COLO668 (cell line): ENCODE data around the gene KLHL7.
"Not testable (repeated sequence)": the region's sequence is repeated elsewhere in the genome, so short reads cannot be mapped to it uniquely, and the experiment has no call there.

ENCODE experiments used
- DNase-seq: peaks from one replicate; lab custom pipeline; 2025; ENCODE audit not compliant: unreplicated experiment; lab: John Stamatoyannopoulos, UW

Gene KLHL7

DNA sequence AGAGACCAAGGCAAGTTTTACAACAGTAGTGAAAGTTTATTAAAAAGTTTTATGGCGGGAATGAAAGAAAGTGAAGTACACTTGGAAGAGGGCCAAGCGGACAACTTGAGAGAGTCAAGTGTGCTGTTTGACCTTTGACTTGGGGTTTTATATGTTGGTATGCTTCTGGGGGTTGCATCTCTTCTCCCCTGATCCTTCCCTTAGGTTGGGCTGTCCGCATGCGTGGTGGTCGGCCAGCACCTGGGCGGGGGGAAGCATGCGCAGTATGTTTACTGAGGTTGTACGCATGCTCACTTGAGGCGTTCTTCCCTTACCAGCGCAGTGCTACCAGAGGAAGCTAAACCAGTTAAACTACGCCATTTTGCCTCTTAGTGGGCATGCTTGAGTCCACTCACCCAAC is 108.2 kb downstream of the KLHL7 start:
- DNase-seq: no peak

DNA sequence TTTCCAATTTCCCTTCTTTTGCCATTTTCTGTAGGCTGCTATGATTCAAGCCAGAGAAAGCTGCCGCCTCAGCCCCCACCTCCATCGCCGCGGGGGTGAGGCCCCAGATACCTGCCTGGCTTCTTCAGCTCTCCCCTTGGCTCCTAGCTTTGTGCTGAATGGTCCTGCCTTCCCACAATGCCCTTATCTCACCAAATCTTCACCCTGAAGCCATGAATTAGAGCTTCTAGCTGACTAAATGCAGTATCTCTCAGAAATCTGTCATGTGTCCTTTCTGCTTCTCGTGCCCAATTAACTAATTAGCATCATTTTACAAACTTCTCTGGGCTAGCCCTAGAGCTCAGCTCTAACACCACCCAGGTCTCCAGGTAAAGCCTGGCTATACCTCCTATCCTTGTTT is 108.8 kb downstream of the KLHL7 start:
- no peak for DNase-seq

DNA sequence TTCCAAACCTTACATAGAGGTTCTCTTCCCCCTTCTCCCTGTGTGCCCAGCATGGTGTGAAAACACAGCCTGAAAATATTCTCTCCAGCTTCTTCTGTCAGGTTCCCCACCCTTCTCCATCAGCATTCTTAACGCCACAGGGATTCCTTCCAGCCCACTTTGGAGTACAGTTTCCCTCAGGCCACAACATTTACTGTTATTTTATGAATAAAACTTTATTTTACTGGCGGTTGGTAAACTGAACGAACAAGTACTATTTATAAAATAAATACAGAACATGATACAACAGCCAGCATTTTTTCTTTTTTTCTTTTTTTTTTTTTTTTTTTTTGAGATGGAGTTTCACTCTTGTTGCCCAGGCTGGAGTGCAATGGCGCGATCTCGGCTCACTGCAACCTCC is 109.4 kb downstream of the KLHL7 start:
- no peak for DNase-seq

DNA sequence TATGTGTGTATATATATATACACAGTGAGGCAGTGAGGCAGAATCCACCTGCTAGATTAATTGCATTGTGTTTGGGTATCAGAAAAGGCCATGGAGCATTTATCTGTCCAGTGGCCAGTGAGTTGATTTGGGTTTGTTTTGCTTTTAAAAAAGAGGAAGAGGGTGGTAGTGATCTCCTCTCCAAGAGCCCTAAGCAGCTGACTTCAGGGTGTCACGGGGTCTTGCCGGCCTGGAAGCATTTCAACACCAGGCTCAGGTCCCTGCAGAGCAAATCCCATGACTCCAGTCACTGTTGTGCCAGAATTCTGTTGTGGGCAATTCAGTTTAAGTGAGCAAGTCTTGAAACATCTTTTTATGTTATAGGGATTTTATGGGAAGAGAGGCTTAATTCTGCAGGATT is 110.4 kb downstream of the KLHL7 start:
- DNase-seq: no peak

DNA sequence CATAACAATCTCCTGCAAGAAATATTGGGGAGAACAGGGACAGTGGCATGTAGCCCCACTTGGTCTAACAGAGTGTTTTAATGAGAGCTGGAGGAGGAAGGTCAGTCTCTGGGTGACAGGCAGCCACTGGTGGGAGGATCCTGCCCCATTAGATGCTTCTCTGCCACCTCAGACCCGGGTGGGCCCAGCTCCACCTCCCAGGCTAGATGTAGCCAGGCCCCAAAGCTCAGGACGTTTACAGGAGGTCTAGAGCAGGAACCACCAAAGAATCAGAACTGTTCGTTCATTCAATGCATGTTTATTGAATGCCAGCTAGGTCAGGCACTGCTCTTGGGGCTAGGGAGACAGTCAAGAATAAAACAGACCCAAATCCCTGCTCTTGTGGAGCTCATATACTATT is 112.6 kb downstream of the KLHL7 start:
- DNase-seq: no peak

DNA sequence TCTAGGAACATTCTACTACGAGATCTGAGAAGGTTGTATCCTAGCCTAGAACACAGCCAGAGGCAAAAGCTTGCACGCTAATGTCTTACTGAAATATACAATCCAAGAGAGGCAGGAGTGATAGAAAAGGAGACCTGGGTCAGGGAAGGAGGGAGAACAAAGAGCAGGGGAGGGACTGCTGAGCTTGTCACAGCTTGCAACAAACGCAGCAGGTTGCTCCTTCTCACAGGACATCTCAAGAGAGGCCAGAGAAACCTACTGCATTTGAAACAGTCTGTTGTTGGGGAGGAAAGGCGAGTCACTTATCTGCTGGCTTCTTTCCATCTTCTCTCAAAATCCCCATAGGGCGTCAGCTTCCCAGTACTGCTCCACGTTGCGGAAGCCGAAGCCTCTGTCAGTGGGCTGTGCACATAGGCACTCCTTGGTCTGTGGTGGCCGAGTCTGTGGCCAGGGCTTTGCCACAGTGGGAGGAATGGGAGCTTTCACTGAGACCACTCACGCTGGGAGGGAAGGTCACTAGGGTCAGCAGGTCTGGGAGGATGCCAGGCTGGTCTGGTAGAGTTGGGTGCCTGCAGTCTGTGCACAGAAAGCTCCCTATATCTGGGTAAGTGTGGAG is 115.2 kb downstream of the KLHL7 start:
- DNase-seq: no peak

DNA sequence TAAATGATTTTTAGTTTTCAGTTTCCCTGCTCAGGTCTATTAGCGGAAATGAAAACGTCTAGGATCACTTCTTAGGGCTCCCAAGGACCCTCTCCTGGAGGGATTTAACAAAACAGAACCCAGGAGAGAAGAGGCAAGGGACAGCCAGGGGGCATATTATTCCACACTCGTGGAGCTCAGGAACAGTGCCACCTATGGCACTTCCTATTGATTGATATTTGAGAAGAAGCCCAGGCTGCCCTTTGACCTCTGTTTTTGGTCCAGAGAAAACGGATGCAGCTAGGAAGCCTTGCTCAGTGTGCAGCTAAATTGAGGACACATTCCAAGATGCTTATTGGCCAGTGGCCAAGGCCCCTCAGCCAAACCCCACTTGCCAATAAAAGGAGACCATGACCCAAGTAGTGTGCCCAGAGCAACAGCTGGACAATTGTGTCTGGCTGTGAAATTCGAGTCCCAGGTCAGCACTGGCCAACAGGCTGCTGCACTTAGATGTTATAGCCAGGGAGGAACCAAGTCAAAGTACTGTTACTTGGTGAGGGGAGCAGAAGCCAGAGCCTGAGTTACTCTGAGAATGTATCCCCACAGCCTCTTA is 117.0 kb downstream of the KLHL7 start:
- peak; percentile 28 for DNase-seq

DNA sequence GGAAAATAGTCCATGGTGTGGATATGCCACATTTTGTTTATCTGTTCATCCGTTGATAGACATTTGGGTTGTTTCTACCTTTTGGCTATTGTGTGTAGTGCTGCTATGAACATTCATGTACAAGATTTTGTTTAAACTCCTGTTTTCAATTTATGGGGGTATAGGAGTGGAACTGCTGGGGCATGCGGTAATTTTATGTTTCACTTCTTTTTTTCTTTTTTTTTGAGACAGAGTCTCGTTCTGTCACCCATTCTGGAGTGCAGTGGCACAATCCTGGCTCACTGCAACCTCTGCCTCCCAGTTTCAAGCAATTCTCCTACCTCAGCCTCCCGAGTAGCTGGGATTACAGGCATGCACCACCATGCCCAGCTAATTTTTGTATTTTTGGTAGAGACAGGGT is 118.8 kb downstream of the KLHL7 start:
- not testable (repeated sequence) for DNase-seq

DNA sequence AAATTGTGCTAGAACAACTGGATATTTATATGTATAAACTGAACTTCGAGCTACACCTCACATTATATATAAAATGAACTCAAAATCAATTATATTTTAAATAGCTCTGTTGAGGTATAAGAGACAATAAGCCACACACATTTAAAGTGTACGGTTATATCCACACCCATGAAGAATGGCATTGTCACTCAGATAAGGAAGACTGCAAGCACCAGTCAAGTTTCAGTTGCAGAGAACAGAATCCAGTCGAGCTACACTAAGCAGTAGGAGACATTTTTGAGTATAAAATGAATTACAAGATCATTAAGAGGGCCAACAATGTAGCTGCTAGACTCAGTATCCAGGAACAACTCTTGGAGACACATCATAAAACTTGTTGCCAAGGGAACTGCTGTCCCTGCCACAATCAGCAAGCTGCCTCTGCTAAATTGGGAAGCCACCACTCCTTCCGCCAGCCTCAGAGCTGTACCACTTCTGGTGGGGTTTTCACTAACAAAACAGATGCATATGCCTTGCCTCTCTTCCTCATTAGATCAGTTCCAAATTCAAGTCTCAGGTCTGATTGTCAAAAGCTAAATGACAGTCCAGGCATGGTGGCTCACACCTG is 121.4 kb downstream of the KLHL7 start:
- no peak for DNase-seq
